Prostate gland (tissue), 2 donors: ENCODE results near the gene ACY1. TPM values are rescaled to one million over a fixed set of nuclear protein-coding genes. Genes with fewer than 3 reads are reported as not detected.

Experiments used
- DNase-seq: peaks from one replicate; pipeline ENCODE4 v3.0.0-alpha.2; 2019; ENCODE audit warnings: low spot score
- H3K27ac ChIP-seq, 2 donors: fragments of 200-600 bp; sonication (generic); 2 replicates each; pipeline ENCODE4 v1.5.1; 2017 to 2019
- H3K27me3 ChIP-seq: fragments of 200-600 bp; sonication (generic); replicated peaks from 2 replicates; pipeline ENCODE4 v1.5.1; 2019; ENCODE audit not compliant: insufficient read depth
- H3K36me3 ChIP-seq, 2 donors: fragments of 200-600 bp; sonication (generic); 1 replicate in 1 of 2; 2 replicates in 1 of 2; pipeline versions ENCODE4 v1.5.1 to v1.8.1; 2017 to 2019
- H3K4me1 ChIP-seq: fragments of 200-600 bp; sonication (generic); replicated peaks from 2 replicates; pipeline ENCODE4 v1.5.1; 2019
- H3K4me3 ChIP-seq, 2 donors: fragments of 200-600 bp; sonication (generic); 2 replicates each; pipeline ENCODE4 v1.5.1; 2017 to 2019
- H3K9me3 ChIP-seq: fragments of 200-600 bp; sonication (generic); 2 replicates; pipeline ENCODE4 v1.5.1; 2017
- POLR2A ChIP-seq: fragments of 450-650 bp; IDR thresholded peaks from one replicate; pipeline ENCODE4 v1.6.1; 2016; ENCODE audit warnings: antibody characterized with exemption, mild to moderate bottlenecking
- POLR2AphosphoS5 ChIP-seq: sonication (generic); formaldehyde crosslinking; IDR thresholded peaks from one replicate; pipeline ENCODE4 v1.6.1; 2017; ENCODE audit warnings: antibody characterized with exemption
- WGBS: methylation state at CpG from one replicate; pipeline ENCODE4 v1.1.5; 2018; 5-methylcytosine and 5-hydroxymethylcytosine counted together
- intact Hi-C: fragments of 100-400 bp; cut with DNase I; formaldehyde crosslinking; loops from one replicate; pipeline ENCODE4 v1.14.2; 2022
- total RNA-seq, 2 donors: library from RNA; depleted of rRNA; stranded (reverse); fragments of >200 nt; gene quantifications; one replicate each; pipeline ENCODE4 v1.1.0, GENCODE V29; 2016
- TF ChIP-seq, protein P1 (sequence below), 4 experiments: fragments of 200-600 bp in 2 of 4; fragments of 450-650 bp in 2 of 4; sonication (generic) in 2 of 4; IDR thresholded peaks; 1 replicate in 3 of 4; 2 replicates in 1 of 4; pipeline ENCODE4 v1.5.1; 2016 to 2019; ENCODE audit warnings: antibody characterized with exemption in 4 of 4, mild to moderate bottlenecking in 2 of 4, moderate library complexity in 2 of 4

Gene ACY1
- total RNA-seq, 2 donors from 2014 or later: 42.1 to 82.6 TPM

DNA sequence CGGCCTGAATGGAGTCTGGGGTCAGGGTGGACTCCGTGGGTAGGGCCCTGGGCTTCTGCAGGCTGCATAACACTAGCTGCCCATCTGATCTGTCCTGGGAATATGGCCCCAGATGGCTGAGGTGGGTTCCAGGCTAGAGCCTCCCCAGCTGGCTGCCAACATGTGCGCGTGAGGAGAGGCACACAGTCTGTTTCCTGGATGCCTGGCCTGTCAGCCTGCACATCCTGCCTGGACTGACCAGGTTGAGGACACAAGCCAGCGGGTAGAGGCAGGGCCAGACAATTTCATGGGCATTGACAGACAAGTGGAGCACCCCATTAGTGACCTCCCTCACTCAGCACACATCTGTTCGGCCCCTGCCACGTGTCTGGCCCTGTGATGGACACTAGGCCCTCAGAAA is 42.1 kb downstream of the ACY1 start:
- intact Hi-C loops: no loop called here
- DNase-seq: no peak
- Histone ChIP-seq H3K4me3 (no peak overlapping the region), H3K9me3 (no peaks in the 10 kb centered on the region), H3K4me1 (no peaks in the 10 kb centered on the region), H3K36me3 (no peaks in the 10 kb centered on the region), H3K27ac (no peak overlapping the region), H3K27me3 (no peaks in the 10 kb centered on the region)
- TF ChIP-seq, protein P1, sequence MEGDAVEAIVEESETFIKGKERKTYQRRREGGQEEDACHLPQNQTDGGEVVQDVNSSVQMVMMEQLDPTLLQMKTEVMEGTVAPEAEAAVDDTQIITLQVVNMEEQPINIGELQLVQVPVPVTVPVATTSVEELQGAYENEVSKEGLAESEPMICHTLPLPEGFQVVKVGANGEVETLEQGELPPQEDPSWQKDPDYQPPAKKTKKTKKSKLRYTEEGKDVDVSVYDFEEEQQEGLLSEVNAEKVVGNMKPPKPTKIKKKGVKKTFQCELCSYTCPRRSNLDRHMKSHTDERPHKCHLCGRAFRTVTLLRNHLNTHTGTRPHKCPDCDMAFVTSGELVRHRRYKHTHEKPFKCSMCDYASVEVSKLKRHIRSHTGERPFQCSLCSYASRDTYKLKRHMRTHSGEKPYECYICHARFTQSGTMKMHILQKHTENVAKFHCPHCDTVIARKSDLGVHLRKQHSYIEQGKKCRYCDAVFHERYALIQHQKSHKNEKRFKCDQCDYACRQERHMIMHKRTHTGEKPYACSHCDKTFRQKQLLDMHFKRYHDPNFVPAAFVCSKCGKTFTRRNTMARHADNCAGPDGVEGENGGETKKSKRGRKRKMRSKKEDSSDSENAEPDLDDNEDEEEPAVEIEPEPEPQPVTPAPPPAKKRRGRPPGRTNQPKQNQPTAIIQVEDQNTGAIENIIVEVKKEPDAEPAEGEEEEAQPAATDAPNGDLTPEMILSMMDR (IDR thresholded peaks at IDR 0.05): no peak
- TF ChIP-seq POLR2AphosphoS5 (no peak), POLR2A (no peak)
- 74% methylated on average over 7 of the region's 7 CpGs for WGBS

DNA sequence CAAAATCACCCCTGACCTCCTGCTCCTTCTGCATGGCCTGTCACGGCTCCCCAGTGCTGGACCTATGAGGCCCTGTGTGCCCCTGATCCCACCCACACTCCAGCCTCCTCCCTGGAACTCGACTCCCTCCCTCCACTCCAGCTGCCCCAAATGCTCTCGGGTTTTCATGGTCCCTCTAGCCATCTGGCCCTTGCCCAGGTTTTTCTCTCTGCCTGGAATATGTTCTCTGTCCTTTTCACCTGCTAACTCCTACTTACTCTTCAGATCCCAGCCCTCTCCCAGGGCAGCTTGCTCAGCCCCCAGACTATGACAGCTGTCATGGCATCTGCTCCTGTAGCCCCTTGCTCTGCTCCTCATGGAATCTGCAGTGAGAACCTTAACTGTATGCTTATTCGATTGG is 42.7 kb downstream of the ACY1 start:
- Histone ChIP-seq H3K36me3 (no peaks in the 10 kb centered on the region), H3K9me3 (no peaks in the 10 kb centered on the region), H3K4me1 (no peaks in the 10 kb centered on the region), H3K27me3 (no peaks in the 10 kb centered on the region), H3K27ac (no peak overlapping the region), H3K4me3 (no peak overlapping the region)
- intact Hi-C loops: no loop called here
- WGBS: 59% methylated on average over 4 of the region's 4 CpGs
- no peak for DNase-seq
- TF ChIP-seq, protein P1 (IDR thresholded peaks at IDR 0.05): no peak
- TF ChIP-seq POLR2AphosphoS5 (no peak), POLR2A (no peak)

DNA sequence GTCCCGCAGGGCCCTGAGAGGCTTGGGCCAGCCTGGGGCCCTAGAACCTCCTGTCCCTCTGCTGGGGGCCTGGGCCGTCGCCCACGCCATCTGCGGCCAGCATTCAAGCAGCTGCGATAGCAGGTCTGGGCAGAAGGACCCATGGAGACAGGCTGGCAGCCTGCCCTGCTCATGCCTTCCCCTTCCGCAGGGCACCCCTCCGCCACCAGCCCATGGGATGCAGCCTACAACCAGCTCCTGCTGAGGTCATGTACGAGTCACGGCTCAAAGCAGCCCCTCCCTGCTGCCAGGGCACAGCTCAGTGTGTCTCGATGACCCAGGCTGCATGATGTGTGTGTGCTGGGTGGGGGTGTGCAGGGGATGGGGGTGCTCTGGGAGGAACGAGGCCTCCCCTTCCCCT is 45.2 kb downstream of the ACY1 start:
- Histone ChIP-seq H3K4me3 (no peak overlapping the region), H3K27ac (no peak overlapping the region), H3K4me1 (no peaks in the 10 kb centered on the region), H3K36me3 (no peaks in the 10 kb centered on the region), H3K27me3 (no peaks in the 10 kb centered on the region), H3K9me3 (no peaks in the 10 kb centered on the region)
- intact Hi-C loops: no loop called here
- WGBS: 75% methylated on average over 12 of the region's 12 CpGs
- TF ChIP-seq, protein P1 (IDR thresholded peaks at IDR 0.05): no peak
- TF ChIP-seq POLR2AphosphoS5: no peak
- TF ChIP-seq POLR2A: no peak
- DNase-seq: no peak

DNA sequence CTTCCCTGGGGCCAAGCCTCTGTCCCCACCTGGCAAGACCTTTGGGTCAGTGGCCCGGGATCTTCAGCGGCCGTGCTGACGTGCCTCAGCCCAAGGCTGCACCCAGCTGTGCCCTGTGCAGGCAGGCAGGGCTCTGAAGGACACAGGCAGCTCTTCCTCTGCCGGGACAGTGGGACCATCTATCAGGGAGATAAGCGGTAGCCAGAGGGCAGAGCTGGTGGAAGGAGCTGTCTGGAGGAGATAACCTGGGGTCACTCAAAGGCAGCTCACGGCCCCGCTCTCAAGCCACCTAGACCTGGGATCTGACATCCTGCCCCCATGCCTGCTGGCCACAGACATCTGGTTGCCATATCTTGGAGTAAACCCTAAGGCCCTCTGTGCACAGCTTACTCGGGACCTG is 45.7 kb downstream of the ACY1 start:
- H3K4me1 ChIP-seq: no peaks in the 10 kb centered on the region
- no peak overlapping the region for H3K4me3 ChIP-seq
- H3K27me3 ChIP-seq: no peaks in the 10 kb centered on the region
- TF ChIP-seq, protein P1 (IDR thresholded peaks at IDR 0.05): no peak
- no peak for TF ChIP-seq POLR2AphosphoS5
- TF ChIP-seq POLR2A: no peak
- DNase-seq: no peak
- H3K9me3 ChIP-seq: no peaks in the 10 kb centered on the region
- no peaks in the 10 kb centered on the region for H3K36me3 ChIP-seq
- intact Hi-C loops: no loop called here
- H3K27ac ChIP-seq: no peak overlapping the region
- WGBS: 88% methylated on average over 9 of the region's 9 CpGs

DNA sequence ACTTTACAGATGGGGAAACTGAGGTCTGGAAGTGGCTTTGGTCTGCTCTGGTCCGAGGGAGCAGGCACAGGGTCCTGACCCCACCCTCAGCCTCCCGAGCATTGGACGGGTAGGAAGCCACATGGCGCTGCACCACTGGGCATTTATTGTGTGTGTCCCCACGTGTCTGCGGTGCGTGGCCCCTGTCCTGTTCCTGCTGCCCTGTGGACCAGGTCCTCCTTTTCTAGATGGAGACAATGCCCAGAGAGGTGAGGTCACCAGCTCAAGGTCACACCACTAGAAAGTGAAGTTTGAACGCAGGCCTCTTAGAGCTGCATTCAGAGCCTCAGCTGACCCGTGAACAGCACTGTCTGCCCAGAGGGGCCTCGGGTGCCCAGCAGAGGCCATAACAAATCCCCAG is 46.2 kb downstream of the ACY1 start:
- WGBS: 90% methylated on average over 10 of the region's 10 CpGs
- no peak overlapping the region for H3K4me3 ChIP-seq
- H3K36me3 ChIP-seq: no peaks in the 10 kb centered on the region
- TF ChIP-seq POLR2AphosphoS5: no peak
- TF ChIP-seq, protein P1 (IDR thresholded peaks at IDR 0.05): no peak
- no peak for TF ChIP-seq POLR2A
- no peak for DNase-seq
- H3K27me3 ChIP-seq: no peaks in the 10 kb centered on the region
- H3K4me1 ChIP-seq: no peaks in the 10 kb centered on the region
- no peak overlapping the region for H3K27ac ChIP-seq
- H3K9me3 ChIP-seq: no peaks in the 10 kb centered on the region
- intact Hi-C loops: no loop called here
